GM19238 (cell line): ENCODE measurements around the gene MYG1.

Experiments used
- DNase-seq: peaks from one replicate; pipeline ENCODE4 v3.0.0; 2011; ENCODE audit warnings: low spot score; ENCODE audit not compliant: insufficient read length

Gene MYG1

GRCh38 chr12:53299454-53300180, at the start of gene MYG1:
TSS of gene MYG1 (plus strand) at chr12:53299695. CDS start at chr12:53299738, 43 bp downstream.
- peak; percentile 86 for DNase-seq

- peak; percentile 93 for DNase-seq
Measured at GRCh38 chr12:53251477-53252348, 47.8 kb upstream of the MYG1 start.

GRCh38 chr12:53252349-53252916, 47.1 kb upstream of the MYG1 start:
- no peak for DNase-seq

- DNase-seq, result no peak
Measured at GRCh38 chr12:53253298-53253697, 46.2 kb upstream of the MYG1 start.

- DNase-seq, result no peak
Measured at GRCh38 chr12:53254816-53255545, 44.5 kb upstream of the MYG1 start.

GRCh38 chr12:53255996-53256395, 43.5 kb upstream of the MYG1 start:
- DNase-seq, result no peak

GRCh38 chr12:53258541-53259539, 40.7 kb upstream of the MYG1 start:
- no peak for DNase-seq

GRCh38 chr12:53259891-53260290, 39.6 kb upstream of the MYG1 start:
- no peak for DNase-seq

GRCh38 chr12:53265783-53266182, 33.7 kb upstream of the MYG1 start:
- DNase-seq, result no peak

- DNase-seq, result no peak
Measured at GRCh38 chr12:53267306-53267998, 32.0 kb upstream of the MYG1 start.

GRCh38 chr12:53267999-53268629, 31.4 kb upstream of the MYG1 start, which contains the start of gene ESPL1:
TSS of gene ESPL1 (plus strand) at chr12:53268299. CDS start at chr12:53268767, 468 bp downstream.
- DNase-seq, result peak; percentile 85

GRCh38 chr12:53268630-53269562, 30.6 kb upstream of the MYG1 start:
- DNase-seq, result no peak

- no peak for DNase-seq
Measured at GRCh38 chr12:53274445-53274844, 25.1 kb upstream of the MYG1 start.

GRCh38 chr12:53276511-53276910, 23.0 kb upstream of the MYG1 start:
- no peak for DNase-seq

- no peak for DNase-seq
Measured at GRCh38 chr12:53277981-53278380, 21.5 kb upstream of the MYG1 start.

- DNase-seq, result no peak
Measured at GRCh38 chr12:53279283-53279869, 20.1 kb upstream of the MYG1 start.

GRCh38 chr12:53279888-53280498, 19.5 kb upstream of the MYG1 start:
- no peak for DNase-seq
